ENCODE results near the gene SFMBT2. TPM values are rescaled to one million over a fixed set of nuclear protein-coding genes. Genes with fewer than 3 reads are reported as not detected.

SFMBT2 gene
- polyA plus RNA-seq, 1 experiment, result 0.06 TPM

DNA sequence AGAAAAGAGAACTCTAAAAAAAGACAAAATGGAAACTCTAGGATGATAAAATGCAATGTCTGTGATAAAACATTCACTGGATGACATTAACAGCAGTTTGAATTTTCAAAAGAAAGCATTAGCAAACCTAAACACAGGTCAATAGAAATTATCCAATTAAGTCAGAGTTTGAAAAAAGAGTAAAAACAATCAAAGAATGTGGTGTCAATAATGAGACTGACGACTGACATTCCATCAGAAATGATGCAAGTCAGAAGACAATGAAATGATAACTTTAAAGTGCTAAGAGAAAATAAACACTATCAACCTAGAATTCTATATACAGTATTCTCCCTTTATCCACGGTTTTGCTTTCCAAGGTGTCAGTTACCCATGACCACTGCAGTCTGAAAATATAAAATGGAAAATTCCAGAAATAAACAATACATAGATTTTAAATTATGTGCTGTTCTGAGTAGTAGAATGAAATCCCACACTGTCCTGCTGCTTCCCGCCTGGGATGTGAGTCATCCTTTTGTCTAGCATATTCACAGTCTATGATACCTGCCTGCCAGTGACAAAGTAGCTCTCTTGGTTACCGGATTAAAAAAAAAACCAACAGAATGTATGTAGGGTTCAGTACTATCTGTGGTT is 38.3 kb upstream of the SFMBT2 start:
- CTCF ChIA-PET, result no interaction called here
- no peaks in the 10 kb centered on the region for H3K36me3 ChIP-seq (ENCODE audit: control insufficient read depth, insufficient read depth, low read length)
- no peaks in the 10 kb centered on the region for H3K27me3 ChIP-seq (ENCODE audit: control insufficient read depth, insufficient read depth, low read length)
- no peak for DNase-seq (ENCODE audit: low read depth)
- H3K4me3 ChIP-seq (ENCODE audit: low read depth, low read length), result no peak overlapping the region
- POLR2A ChIA-PET, result interaction anchor here (0.6 kb wide), 1 partner anchor 827 kb away, joined by 3 read pairs; no protein-coding TSS in a partner anchor
- TF ChIP-seq, protein P1, sequence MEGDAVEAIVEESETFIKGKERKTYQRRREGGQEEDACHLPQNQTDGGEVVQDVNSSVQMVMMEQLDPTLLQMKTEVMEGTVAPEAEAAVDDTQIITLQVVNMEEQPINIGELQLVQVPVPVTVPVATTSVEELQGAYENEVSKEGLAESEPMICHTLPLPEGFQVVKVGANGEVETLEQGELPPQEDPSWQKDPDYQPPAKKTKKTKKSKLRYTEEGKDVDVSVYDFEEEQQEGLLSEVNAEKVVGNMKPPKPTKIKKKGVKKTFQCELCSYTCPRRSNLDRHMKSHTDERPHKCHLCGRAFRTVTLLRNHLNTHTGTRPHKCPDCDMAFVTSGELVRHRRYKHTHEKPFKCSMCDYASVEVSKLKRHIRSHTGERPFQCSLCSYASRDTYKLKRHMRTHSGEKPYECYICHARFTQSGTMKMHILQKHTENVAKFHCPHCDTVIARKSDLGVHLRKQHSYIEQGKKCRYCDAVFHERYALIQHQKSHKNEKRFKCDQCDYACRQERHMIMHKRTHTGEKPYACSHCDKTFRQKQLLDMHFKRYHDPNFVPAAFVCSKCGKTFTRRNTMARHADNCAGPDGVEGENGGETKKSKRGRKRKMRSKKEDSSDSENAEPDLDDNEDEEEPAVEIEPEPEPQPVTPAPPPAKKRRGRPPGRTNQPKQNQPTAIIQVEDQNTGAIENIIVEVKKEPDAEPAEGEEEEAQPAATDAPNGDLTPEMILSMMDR (IDR thresholded peaks at IDR 0.05; ENCODE audit: insufficient read depth, low read depth, low read length), result no peak

DNA sequence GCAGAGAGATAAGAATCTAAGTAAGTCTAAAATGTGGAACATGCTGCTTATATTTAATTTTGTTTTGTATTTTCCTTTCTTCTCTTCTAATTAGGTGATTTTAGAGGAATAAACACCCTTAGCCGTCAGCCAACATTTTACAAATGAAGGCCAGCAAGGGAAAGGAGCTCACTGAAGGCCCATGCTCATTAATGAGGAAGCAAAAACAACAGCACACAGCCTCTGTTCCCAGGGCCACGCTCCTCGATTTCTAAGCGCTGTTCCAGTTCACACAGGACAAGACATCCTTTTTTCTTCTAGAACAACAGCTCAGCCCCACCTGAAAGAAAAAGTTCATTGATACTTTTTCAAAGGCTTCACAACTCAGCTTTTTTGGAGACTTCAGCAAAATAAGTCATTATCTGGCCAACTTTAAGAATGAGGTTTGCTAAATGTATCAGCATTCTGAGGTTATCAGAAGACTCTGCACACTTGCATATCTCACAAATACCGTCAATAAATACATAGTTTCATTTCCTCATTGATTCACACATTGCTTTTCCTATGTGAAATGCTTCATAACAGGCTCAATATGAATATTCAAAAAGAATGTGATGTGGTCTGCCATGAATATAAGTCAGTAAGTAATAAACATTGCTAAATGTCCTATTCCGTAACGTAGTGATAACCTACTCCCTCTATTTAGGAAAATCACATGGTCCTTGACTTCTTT is 34.8 kb upstream of the SFMBT2 start:
- no peak for DNase-seq (ENCODE audit: low read depth)
- H3K4me3 ChIP-seq (ENCODE audit: low read depth, low read length), result no peak overlapping the region
- ChIA-PET CTCF (no interaction called here), POLR2A (no interaction called here)
- no peaks in the 10 kb centered on the region for H3K27me3 ChIP-seq (ENCODE audit: control insufficient read depth, insufficient read depth, low read length)
- TF ChIP-seq, protein P1 (IDR thresholded peaks at IDR 0.05; ENCODE audit: insufficient read depth, low read depth, low read length), result no peak
- no peaks in the 10 kb centered on the region for H3K36me3 ChIP-seq (ENCODE audit: control insufficient read depth, insufficient read depth, low read length)

DNA sequence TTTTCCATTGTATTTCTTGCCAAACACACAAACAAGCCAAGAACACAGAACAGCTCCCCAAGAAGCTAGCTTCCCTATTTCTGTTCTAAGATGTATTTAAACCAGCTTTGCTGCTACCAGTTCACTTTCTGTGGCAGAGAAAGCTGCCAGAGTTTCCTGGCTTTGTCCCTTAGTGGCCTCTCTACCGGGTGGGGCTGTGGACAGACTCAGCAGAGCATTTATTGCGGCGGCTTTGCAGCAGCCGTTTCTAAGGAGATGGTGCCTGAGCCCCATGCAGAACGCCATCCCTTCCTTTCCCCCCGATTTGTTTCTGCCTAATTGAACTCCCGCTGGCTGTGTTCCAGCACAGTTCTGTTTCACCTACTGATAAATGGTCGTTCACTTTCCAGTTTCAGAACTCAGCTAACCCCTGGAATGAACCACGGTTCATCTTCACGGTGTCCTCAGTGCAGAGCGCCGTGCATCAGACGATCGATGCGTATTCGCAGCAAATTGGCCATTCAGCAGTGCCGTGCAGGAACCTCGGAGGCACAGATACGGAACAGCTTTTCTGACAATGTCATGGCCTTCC is 33.8 kb upstream of the SFMBT2 start:
- DNase-seq (ENCODE audit: low read depth), result no peak
- Histone ChIP-seq H3K27me3 (ENCODE audit: control insufficient read depth, insufficient read depth, low read length) (no peaks in the 10 kb centered on the region), H3K36me3 (ENCODE audit: control insufficient read depth, insufficient read depth, low read length) (no peaks in the 10 kb centered on the region), H3K4me3 (ENCODE audit: low read depth, low read length) (no peak overlapping the region)
- ChIA-PET CTCF (no interaction called here), POLR2A (no interaction called here)
- TF ChIP-seq, protein P1 (IDR thresholded peaks at IDR 0.05; ENCODE audit: insufficient read depth, low read depth, low read length), result no peak

DNA sequence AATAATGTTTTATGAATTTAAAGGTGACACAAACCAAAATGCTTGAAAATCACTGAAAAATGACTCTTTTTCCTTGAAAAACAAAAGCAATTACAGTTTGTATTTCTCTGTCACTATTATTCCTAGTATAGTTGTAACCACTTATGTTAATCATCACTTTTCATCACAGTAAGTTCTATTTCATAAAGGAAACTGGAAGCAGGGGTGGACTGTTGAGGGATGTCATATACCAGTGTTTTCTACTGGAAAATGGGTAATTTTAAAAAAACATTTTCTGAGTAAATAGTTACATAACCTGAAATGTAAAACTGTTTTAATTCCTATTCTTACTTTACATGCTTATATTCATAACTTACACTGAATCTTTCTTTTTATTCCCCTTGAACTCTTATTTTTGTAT is 32.2 kb upstream of the SFMBT2 start:
- DNase-seq (ENCODE audit: low read depth), result no peak
- no peak overlapping the region for H3K4me3 ChIP-seq (ENCODE audit: low read depth, low read length)
- ChIA-PET CTCF (no interaction called here), POLR2A (no interaction called here)
- TF ChIP-seq, protein P1 (IDR thresholded peaks at IDR 0.05; ENCODE audit: insufficient read depth, low read depth, low read length), result no peak
- no peaks in the 10 kb centered on the region for H3K27me3 ChIP-seq (ENCODE audit: control insufficient read depth, insufficient read depth, low read length)
- no peaks in the 10 kb centered on the region for H3K36me3 ChIP-seq (ENCODE audit: control insufficient read depth, insufficient read depth, low read length)

DNA sequence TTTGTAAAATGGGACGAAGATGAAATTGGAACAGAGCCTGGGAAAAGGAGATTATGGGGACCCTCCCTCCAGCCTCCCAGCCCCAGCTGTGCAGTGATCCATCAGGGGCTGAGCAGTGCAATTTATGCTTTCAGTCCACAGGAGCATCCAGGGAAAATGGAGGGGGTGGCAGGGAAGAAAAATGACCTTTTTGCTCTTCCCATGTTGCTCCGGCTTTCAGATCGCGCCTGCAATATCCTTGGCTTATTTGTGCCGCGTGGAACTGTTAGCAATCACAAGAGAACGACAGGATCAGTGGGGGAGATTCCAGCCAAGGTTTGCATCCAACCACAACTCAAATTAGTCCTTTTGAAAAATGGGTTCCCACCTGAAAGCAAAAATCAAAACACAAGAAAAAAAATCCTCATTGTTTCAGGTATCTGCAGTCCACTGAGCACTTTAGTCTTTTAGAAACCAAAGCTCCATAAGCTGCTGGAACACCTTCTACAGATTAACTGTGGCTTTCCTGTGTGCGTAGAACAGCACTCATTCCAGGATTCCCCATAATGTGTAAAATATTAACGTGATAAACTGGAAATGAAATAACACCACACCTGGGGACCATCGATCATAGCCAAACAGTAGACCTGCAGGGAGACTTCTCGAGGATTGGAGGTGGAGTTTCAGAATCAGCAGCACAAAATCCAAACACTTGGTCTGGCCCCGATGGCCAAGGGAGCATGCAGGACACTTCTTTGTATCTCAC is 30.7 kb upstream of the SFMBT2 start:
- ChIA-PET CTCF (no interaction called here), POLR2A (no interaction called here)
- DNase-seq (ENCODE audit: low read depth), result no peak
- H3K27me3 ChIP-seq (ENCODE audit: control insufficient read depth, insufficient read depth, low read length), result no peaks in the 10 kb centered on the region
- TF ChIP-seq, protein P1 (IDR thresholded peaks at IDR 0.05; ENCODE audit: insufficient read depth, low read depth, low read length), result no peak
- no peak overlapping the region for H3K4me3 ChIP-seq (ENCODE audit: low read depth, low read length)
- H3K36me3 ChIP-seq (ENCODE audit: control insufficient read depth, insufficient read depth, low read length), result no peaks in the 10 kb centered on the region
